K562 (cell line): ENCODE measurements around the gene TGM1. TPM values are rescaled to one million over a fixed set of nuclear protein-coding genes. Genes with fewer than 3 reads are reported as not detected.

Experiments
- CBFA2T3 ChIP-seq: fragments of 450-650 bp; IDR thresholded peaks from 2 replicates; pipeline ENCODE4 v1.6.1; 2017
- E2F3 ChIP-seq: fragments of 250-450 bp; sonication (Bioruptor Pico); IDR thresholded peaks from 2 replicates; pipeline ENCODE4 v1.4.0; 2020; ENCODE audit warnings: mild to moderate bottlenecking
- JUND ChIP-seq, 2 experiments: IDR thresholded peaks; 2 replicates in 1 of 2; 3 replicates in 1 of 2; pipeline ENCODE4 v1.6.1; 2011; ENCODE audit warnings: borderline replicate concordance in 2 of 2, low read depth in 2 of 2, low read length in 2 of 2, improper control_type of control experiment in 1 of 2, missing biosample characterization in 1 of 2, missing genetic modification characterization in 1 of 2, missing genetic modification reagents in 1 of 2
- L3MBTL2 ChIP-seq: fragments of 450-650 bp; IDR thresholded peaks from 2 replicates; pipeline ENCODE4 v1.6.1; 2016; ENCODE audit warnings: mild to moderate bottlenecking, moderate library complexity
- PHF8 ChIP-seq: fragments of 200-600 bp; sonication (generic); IDR thresholded peaks from 2 replicates; pipeline ENCODE4 v1.6.1; 2012; ENCODE audit warnings: mixed run types, mild to moderate bottlenecking, inconsistent platforms, low read length, moderate library complexity, borderline replicate concordance
- POLR2G ChIP-seq: fragments of 200-400 bp; formaldehyde crosslinking; IDR thresholded peaks from 2 replicates; pipeline ENCODE4 v1.6.1; 2017; ENCODE audit warnings: low read depth, mild to moderate bottlenecking, antibody characterized with exemption, low read length, moderate library complexity
- POLR3A ChIP-seq: IDR thresholded peaks from 2 replicates; pipeline ENCODE4 v1.6.1; 2011; ENCODE audit warnings: borderline replicate concordance, mild to moderate bottlenecking, moderate library complexity; ENCODE audit not compliant: insufficient read length, insufficient read depth; ENCODE audit errors: extremely low read depth
- RBM39 ChIP-seq: fragments of 200-400 bp; formaldehyde crosslinking; optimal IDR thresholded peaks from 2 replicates; pipeline ENCODE3; 2018; ENCODE audit warnings: low read depth, low read length
- RFX1 ChIP-seq: fragments of 450-650 bp; IDR thresholded peaks from 2 replicates; pipeline ENCODE4 v1.6.1; 2016; ENCODE audit warnings: mild to moderate bottlenecking, moderate library complexity
- SAFB2 ChIP-seq: fragments of 200-400 bp; formaldehyde crosslinking; IDR thresholded peaks from 2 replicates; pipeline ENCODE4 v1.6.1; 2018; ENCODE audit warnings: borderline replicate concordance, low read length, low read depth, moderate library complexity; ENCODE audit not compliant: severe bottlenecking
- SMAD2 ChIP-seq: fragments of 150-350 bp; IDR thresholded peaks from 2 replicates; pipeline ENCODE4 v1.6.1; 2014; ENCODE audit warnings: low read depth, mild to moderate bottlenecking, low read length
- ZNF146 ChIP-seq: IDR thresholded peaks from one replicate; pipeline ENCODE4 v1.6.1; 2018; ENCODE audit warnings: missing compliant biosample characterization; ENCODE audit not compliant: unreplicated experiment
- ZNF23 ChIP-seq: fragments of 250-450 bp; sonication (Bioruptor Pico); IDR thresholded peaks from 2 replicates; pipeline ENCODE4 v1.4.0; 2020; ENCODE audit warnings: mild to moderate bottlenecking
- ZNF445 ChIP-seq: fragments of 250-450 bp; sonication (Bioruptor Pico); IDR thresholded peaks from 2 replicates; pipeline ENCODE4 v1.4.0; 2020; ENCODE audit warnings: low read depth, mild to moderate bottlenecking, moderate library complexity
- polyA plus RNA-seq, 8 experiments: library from polyadenylated mRNA; depleted of rRNA in 4 of 8; stranded (reverse) in 5 of 8; unstranded in 3 of 8; fragments of >200 nt; fragmentation: Nextera tagmentation in 2 of 8; fragmentation: Illumina TruSeq in 1 of 8; extraction: Ambion mirVana in 2 of 8; extraction: Trizol in 1 of 8; gene quantifications; 2 replicates each; pipeline versions ENCODE4 v1.2.1 to v1.2.3, GENCODE V29; 2011 to 2014; ENCODE audit warnings: inconsistent platforms in 1 of 8, missing spikeins in 1 of 8
- total RNA-seq, 7 experiments: library from RNA; depleted of rRNA in 6 of 7; stranded (reverse); fragments of >200 nt in 6 of 7; fragmentation: Illumina TruSeq in 2 of 7; extraction: Trizol in 2 of 7; gene quantifications; 2 replicates each; pipeline versions ENCODE4 v1.2.1 to v1.2.3, GENCODE V29; 2011 to 2021; ENCODE audit warnings: low replicate concordance in 1 of 7
- TF ChIP-seq, protein P1 (sequence below): fragments of 250-450 bp; sonication (Bioruptor Pico); IDR thresholded peaks from 2 replicates; pipeline ENCODE4 v1.8.0; 2022; ENCODE audit warnings: moderate library complexity, mild to moderate bottlenecking, inconsistent platforms
- TF ChIP-seq, protein P2 (sequence below): fragments of 250-450 bp; sonication (Bioruptor Pico); IDR thresholded peaks from 2 replicates; pipeline ENCODE4 v1.4.0; 2020; ENCODE audit warnings: borderline replicate concordance

The TGM1 gene
- total and polyA plus RNA-seq, 9 of the 15 experiments (the other 6 are each of a cell fraction or from before 2014, with no cell fraction given) = 0.13 to 4.4 (median 0.88) TPM

GRCh38 chr14:24271134-24271833 lies 8.3 kb upstream of the TGM1 start, which contains the start of gene RABGGTA (continued):
- TF ChIP-seq SAFB2 = no peak
- TF ChIP-seq ZNF23 (CRISPR knock-in tag) = no peak
- TF ChIP-seq ZNF146 (CRISPR knock-in tag) = no peak
- TF ChIP-seq, protein P1, sequence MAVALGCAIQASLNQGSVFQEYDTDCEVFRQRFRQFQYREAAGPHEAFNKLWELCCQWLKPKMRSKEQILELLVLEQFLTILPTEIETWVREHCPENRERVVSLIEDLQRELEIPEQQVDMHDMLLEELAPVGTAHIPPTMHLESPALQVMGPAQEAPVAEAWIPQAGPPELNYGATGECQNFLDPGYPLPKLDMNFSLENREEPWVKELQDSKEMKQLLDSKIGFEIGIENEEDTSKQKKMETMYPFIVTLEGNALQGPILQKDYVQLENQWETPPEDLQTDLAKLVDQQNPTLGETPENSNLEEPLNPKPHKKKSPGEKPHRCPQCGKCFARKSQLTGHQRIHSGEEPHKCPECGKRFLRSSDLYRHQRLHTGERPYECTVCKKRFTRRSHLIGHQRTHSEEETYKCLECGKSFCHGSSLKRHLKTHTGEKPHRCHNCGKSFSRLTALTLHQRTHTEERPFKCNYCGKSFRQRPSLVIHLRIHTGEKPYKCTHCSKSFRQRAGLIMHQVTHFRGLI (CRISPR knock-in tag) = no peak
- TF ChIP-seq, protein P2, sequence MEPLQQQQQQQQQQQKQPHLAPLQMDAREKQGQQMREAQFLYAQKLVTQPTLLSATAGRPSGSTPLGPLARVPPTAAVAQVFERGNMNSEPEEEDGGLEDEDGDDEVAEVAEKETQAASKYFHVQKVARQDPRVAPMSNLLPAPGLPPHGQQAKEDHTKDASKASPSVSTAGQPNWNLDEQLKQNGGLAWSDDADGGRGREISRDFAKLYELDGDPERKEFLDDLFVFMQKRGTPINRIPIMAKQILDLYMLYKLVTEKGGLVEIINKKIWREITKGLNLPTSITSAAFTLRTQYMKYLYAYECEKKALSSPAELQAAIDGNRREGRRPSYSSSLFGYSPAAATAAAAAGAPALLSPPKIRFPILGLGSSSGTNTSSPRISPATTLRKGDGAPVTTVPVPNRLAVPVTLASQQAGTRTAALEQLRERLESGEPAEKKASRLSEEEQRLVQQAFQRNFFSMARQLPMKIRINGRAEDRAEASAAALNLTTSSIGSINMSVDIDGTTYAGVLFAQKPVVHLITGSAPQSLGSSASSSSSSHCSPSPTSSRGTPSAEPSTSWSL (CRISPR knock-in tag) = no peak
- TF ChIP-seq RFX1 = no peak
- no peak for TF ChIP-seq RBM39
- TF ChIP-seq PHF8 = peak; percentile 86; the same call in 1 of the 2 replicates
- peak; percentile 94 for TF ChIP-seq POLR2G
- peak; percentile 91 for TF ChIP-seq L3MBTL2
- no peak for TF ChIP-seq POLR3A
- no peak for TF ChIP-seq ZNF445
- TF ChIP-seq E2F3 (CRISPR knock-in tag) = no peak
- peak; percentile 28; the same call in 1 of the 2 replicates for TF ChIP-seq CBFA2T3
- TF ChIP-seq SMAD2 = no peak
- peak; percentile 63; the same call in 1 of the 2 replicates for TF ChIP-seq JUND (IDR thresholded peaks at IDR 0.05; ENCODE audit: borderline replicate concordance, low read depth, low read length)
- TF ChIP-seq JUND (tag; IDR thresholded peaks at IDR 0.05; ENCODE audit: borderline replicate concordance, low read depth, low read length) = no peak; the same call in 2 of the 3 replicates
